ENCODE results near the gene RGCC.

- no peak for TF ChIP-seq CTCF (IDR thresholded peaks at IDR 0.05)
- TF ChIP-seq ZFX (IDR thresholded peaks at IDR 0.05; ENCODE audit: borderline replicate concordance) = no peak
These were observed 37.2 kb upstream of the RGCC start for GRCh38 chr13:41420146-41420545.
